DND-41 (cell line): Measurements from ENCODE around the gene RCAN2.

Source experiments
- CTCF ChIP-seq: IDR thresholded peaks from 2 replicates; pipeline ENCODE4 v1.5.1; 2012; ENCODE audit warnings: borderline replicate concordance, low read length, moderate library complexity, mild to moderate bottlenecking; ENCODE audit not compliant: poor library complexity, severe bottlenecking; ENCODE audit errors: extremely low read depth
- EZH2 ChIP-seq: IDR thresholded peaks from 3 replicates; pipeline ENCODE4 v1.6.1; 2012; ENCODE audit warnings: borderline replicate concordance, low read depth, mild to moderate bottlenecking, moderate library complexity, low read length, inconsistent platforms; ENCODE audit not compliant: severe bottlenecking

GRCh38 chr6:46246081-46246480, 245.2 kb downstream of the RCAN2 start:
- TF ChIP-seq CTCF (no peak), EZH2 (no peak)
